ENCODE measurements around the gene NME7. TPM values are rescaled to one million over a fixed set of nuclear protein-coding genes. Genes with fewer than 3 reads are reported as not detected.
"Not testable (repeated sequence)": the region's sequence is repeated elsewhere in the genome, so short reads cannot be mapped to it uniquely, and the experiment has no call there.

NME7 gene
- total RNA-seq, 1 donor from 2014 or later = 60.6 TPM

DNA sequence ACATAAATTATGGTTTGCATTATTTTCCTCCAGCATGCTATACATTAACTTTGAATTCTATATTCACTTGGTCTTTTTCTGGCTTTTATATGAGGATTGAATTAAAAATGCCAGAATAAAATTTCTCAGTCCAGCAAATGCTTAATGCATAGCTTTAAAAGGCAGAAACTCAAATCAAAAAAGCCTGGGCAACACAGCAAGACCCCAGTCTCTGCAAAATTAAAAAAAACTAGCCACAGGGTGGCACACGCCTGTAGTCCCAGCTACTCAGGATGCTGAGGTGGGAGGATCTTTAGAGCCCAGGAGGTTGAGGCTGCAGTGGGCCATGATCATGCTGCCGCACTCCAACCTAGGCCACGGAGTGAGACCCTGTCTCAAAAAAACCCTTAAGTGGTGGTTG, 241.3 kb downstream of the NME7 start:
- H3K4me1 ChIP-seq = no peaks in the 10 kb centered on the region
- TF ChIP-seq, protein P1, sequence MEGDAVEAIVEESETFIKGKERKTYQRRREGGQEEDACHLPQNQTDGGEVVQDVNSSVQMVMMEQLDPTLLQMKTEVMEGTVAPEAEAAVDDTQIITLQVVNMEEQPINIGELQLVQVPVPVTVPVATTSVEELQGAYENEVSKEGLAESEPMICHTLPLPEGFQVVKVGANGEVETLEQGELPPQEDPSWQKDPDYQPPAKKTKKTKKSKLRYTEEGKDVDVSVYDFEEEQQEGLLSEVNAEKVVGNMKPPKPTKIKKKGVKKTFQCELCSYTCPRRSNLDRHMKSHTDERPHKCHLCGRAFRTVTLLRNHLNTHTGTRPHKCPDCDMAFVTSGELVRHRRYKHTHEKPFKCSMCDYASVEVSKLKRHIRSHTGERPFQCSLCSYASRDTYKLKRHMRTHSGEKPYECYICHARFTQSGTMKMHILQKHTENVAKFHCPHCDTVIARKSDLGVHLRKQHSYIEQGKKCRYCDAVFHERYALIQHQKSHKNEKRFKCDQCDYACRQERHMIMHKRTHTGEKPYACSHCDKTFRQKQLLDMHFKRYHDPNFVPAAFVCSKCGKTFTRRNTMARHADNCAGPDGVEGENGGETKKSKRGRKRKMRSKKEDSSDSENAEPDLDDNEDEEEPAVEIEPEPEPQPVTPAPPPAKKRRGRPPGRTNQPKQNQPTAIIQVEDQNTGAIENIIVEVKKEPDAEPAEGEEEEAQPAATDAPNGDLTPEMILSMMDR (IDR thresholded peaks at IDR 0.05) = no peak
- no peak for TF ChIP-seq EZH2 (IDR thresholded peaks at IDR 0.05)
- no peak for TF ChIP-seq EZH2phosphoT487 (IDR thresholded peaks at IDR 0.05)
- H3K9me3 ChIP-seq (ENCODE audit: low read depth) = no peaks in the 10 kb centered on the region
- H3F3A ChIP-seq (ENCODE audit: low read depth) = no peaks in the 10 kb centered on the region
- no peak overlapping the region for H2AFZ ChIP-seq (replicated peaks)
- no peaks in the 10 kb centered on the region for H3K27me3 ChIP-seq
- H3K27ac ChIP-seq = no peak overlapping the region
- no peaks in the 10 kb centered on the region for H3K36me3 ChIP-seq
- H3K9ac ChIP-seq = no peak overlapping the region
- DNase-seq (ENCODE audit: low spot score) = no peak
- no peaks in the 10 kb centered on the region for H4K20me1 ChIP-seq (ENCODE audit: low read depth)
- Mint-ChIP-seq H3K27ac (no peak overlapping the region), H3K36me3 (peaks cover 39% of the 10 kb centered on the region), H3K9me3 (no peaks in the 10 kb centered on the region), H3K27me3 (ENCODE audit: insufficient read depth, low read depth) (peaks cover 2% of the 10 kb centered on the region), H3K4me3 (no peak overlapping the region), H3K4me1 (no peaks in the 10 kb centered on the region)
- H3K4me2 ChIP-seq = no peak overlapping the region
- H3K4me3 ChIP-seq = no peak overlapping the region
- peaks cover 3% of the 10 kb centered on the region for H3K79me2 ChIP-seq (ENCODE audit: low read depth)

DNA sequence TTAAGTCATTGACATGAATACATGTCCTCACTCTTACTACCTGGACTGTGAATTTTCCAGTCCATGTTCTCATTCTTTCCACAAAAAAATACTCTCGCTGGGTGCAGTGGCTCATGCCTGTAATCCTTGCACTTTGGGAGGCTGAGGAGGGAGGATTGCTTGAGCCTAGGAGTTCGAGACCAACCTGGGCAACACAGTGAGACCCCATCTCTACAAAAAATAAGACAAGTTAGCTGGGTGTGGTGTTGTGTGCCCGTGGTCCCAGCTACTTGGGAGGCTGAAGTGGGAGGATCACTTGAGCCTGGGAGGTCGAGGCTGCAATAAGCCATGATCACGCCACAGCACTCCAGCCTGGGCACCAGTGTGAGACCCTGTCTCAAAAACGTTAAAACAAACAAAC, 242.0 kb downstream of the NME7 start:
- H4K20me1 ChIP-seq (ENCODE audit: low read depth); H3K27me3 ChIP-seq; H3K4me3 Mint-ChIP-seq; H3K4me1 ChIP-seq; DNase-seq (ENCODE audit: low spot score); H3K27ac ChIP-seq; H3K9ac ChIP-seq; H2AFZ ChIP-seq (replicated peaks); H3F3A ChIP-seq (ENCODE audit: low read depth); H3K4me2 ChIP-seq; H3K9me3 ChIP-seq (ENCODE audit: low read depth); H3K4me3 ChIP-seq; H3K27ac Mint-ChIP-seq; H3K36me3 ChIP-seq; H3K27me3 Mint-ChIP-seq (ENCODE audit: insufficient read depth, low read depth); H3K79me2 ChIP-seq (ENCODE audit: low read depth); H3K4me1 Mint-ChIP-seq; H3K9me3 Mint-ChIP-seq: not testable (repeated sequence)
- peaks cover 34% of the 10 kb centered on the region for H3K36me3 Mint-ChIP-seq

DNA sequence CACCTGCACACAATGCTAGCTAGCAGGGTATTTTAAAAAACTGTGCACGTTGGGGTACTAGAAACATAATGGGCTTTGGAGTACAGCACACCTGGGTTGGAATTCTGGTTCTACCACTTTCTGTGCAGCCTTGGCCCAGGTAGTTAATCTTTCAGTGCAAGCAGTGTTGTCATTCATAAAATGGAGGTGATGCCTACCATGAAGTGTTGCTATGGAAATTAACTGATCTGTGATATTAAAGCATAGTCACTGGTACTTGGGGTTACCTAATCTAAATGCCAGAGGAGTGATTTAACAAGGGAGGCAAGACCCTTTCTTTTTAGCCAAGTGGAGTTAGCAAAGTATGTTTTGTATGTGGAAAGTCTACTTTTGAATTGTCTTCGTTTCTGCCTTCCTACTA, 243.1 kb downstream of the NME7 start:
- no peaks in the 10 kb centered on the region for H4K20me1 ChIP-seq (ENCODE audit: low read depth)
- H3K4me2 ChIP-seq = no peak overlapping the region
- H3K9me3 ChIP-seq (ENCODE audit: low read depth) = no peaks in the 10 kb centered on the region
- no peak overlapping the region for H3K9ac ChIP-seq
- H3K79me2 ChIP-seq (ENCODE audit: low read depth) = peaks cover 3% of the 10 kb centered on the region
- H3K27ac ChIP-seq = no peak overlapping the region
- no peak overlapping the region for H2AFZ ChIP-seq (replicated peaks)
- no peaks in the 10 kb centered on the region for H3K36me3 ChIP-seq
- H3K27me3 Mint-ChIP-seq (ENCODE audit: insufficient read depth, low read depth) = no peaks in the 10 kb centered on the region
- H3K4me1 ChIP-seq = no peaks in the 10 kb centered on the region
- H3F3A ChIP-seq (ENCODE audit: low read depth) = no peaks in the 10 kb centered on the region
- no peak overlapping the region for H3K27ac Mint-ChIP-seq
- H3K9me3 Mint-ChIP-seq = no peaks in the 10 kb centered on the region
- no peaks in the 10 kb centered on the region for H3K4me1 Mint-ChIP-seq
- no peak for DNase-seq (ENCODE audit: low spot score)
- no peak overlapping the region for H3K4me3 Mint-ChIP-seq
- TF ChIP-seq EZH2phosphoT487 (IDR thresholded peaks at IDR 0.05) (no peak), EZH2 (IDR thresholded peaks at IDR 0.05) (no peak)
- TF ChIP-seq, protein P1 (IDR thresholded peaks at IDR 0.05) = no peak
- H3K36me3 Mint-ChIP-seq = peaks cover 32% of the 10 kb centered on the region
- no peak overlapping the region for H3K4me3 ChIP-seq
- H3K27me3 ChIP-seq = no peaks in the 10 kb centered on the region

DNA sequence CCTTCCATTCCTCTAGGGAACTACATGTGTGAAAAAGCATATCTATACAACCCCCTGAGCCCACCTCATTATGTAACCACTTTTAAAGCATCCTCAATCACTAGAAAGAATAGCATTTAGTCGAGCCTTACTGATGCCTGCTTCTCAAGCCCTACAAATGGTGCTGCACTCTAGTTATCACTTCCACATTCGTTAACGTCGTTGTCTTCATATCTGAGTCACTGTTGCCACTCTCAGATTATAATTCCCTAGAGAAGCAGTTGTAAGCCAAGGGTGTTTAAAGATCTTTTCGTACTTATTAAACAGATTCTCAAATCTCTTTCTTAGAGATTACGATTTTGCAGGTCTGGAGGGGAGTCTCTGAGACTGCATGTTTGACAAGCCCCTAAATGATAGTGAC, 244.6 kb downstream of the NME7 start:
- Histone ChIP-seq H2AFZ (replicated peaks) (no peak overlapping the region), H3K4me2 (no peak overlapping the region), H3K4me1 (no peaks in the 10 kb centered on the region), H3K9ac (no peak overlapping the region), H3K9me3 (ENCODE audit: low read depth) (no peaks in the 10 kb centered on the region), H4K20me1 (ENCODE audit: low read depth) (no peaks in the 10 kb centered on the region), H3K36me3 (no peaks in the 10 kb centered on the region), H3K27ac (no peak overlapping the region), H3K27me3 (no peaks in the 10 kb centered on the region), H3K79me2 (ENCODE audit: low read depth) (peaks cover 3% of the 10 kb centered on the region), H3K4me3 (no peak overlapping the region), H3F3A (ENCODE audit: low read depth) (no peaks in the 10 kb centered on the region)
- no peaks in the 10 kb centered on the region for H3K4me1 Mint-ChIP-seq
- TF ChIP-seq, protein P1 (IDR thresholded peaks at IDR 0.05) = no peak
- TF ChIP-seq EZH2phosphoT487 (IDR thresholded peaks at IDR 0.05) (no peak), EZH2 (IDR thresholded peaks at IDR 0.05) (no peak)
- H3K27ac Mint-ChIP-seq = no peak overlapping the region
- peaks cover 27% of the 10 kb centered on the region for H3K36me3 Mint-ChIP-seq
- no peak for DNase-seq (ENCODE audit: low spot score)
- no peak overlapping the region for H3K4me3 Mint-ChIP-seq
- H3K27me3 Mint-ChIP-seq (ENCODE audit: insufficient read depth, low read depth) = no peaks in the 10 kb centered on the region
- no peaks in the 10 kb centered on the region for H3K9me3 Mint-ChIP-seq
